Epithelial cell of proximal tubule (primary cell): ENCODE measurements around the gene GANC. TPM values are rescaled to one million over a fixed set of nuclear protein-coding genes. Genes with fewer than 3 reads are reported as not detected.
"Not testable (repeated sequence)": the region's sequence is repeated elsewhere in the genome, so short reads cannot be mapped to it uniquely, and the experiment has no call there.

Experiments used
- DNase-seq: peaks from one replicate; pipeline ENCODE4 v3.0.0-alpha.2; 2011; ENCODE audit warnings: low read depth
- H3K4me3 ChIP-seq: 2 replicates; pipeline ENCODE4 v1.5.1; 2011; ENCODE audit warnings: low read depth, mild to moderate bottlenecking, low read length
- total RNA-seq: library from RNA; depleted of rRNA; stranded (reverse); fragments of >200 nt; gene quantifications from 2 replicates; pipeline ENCODE4 v1.2.3, GENCODE V29; 2015
- TF ChIP-seq, protein P1 (sequence below): conservative IDR thresholded peaks from 2 replicates; pipeline ENCODE4 v1.5.1; 2012; ENCODE audit warnings: low read depth, mild to moderate bottlenecking, low read length

GANC gene
- total RNA-seq, 1 donor from 2014 or later: 13.1 TPM

GRCh38 chr15:42282926-42283325 is 9.9 kb downstream of the GANC start:
- no peak overlapping the region for H3K4me3 ChIP-seq
- no peak for DNase-seq
- TF ChIP-seq, protein P1, sequence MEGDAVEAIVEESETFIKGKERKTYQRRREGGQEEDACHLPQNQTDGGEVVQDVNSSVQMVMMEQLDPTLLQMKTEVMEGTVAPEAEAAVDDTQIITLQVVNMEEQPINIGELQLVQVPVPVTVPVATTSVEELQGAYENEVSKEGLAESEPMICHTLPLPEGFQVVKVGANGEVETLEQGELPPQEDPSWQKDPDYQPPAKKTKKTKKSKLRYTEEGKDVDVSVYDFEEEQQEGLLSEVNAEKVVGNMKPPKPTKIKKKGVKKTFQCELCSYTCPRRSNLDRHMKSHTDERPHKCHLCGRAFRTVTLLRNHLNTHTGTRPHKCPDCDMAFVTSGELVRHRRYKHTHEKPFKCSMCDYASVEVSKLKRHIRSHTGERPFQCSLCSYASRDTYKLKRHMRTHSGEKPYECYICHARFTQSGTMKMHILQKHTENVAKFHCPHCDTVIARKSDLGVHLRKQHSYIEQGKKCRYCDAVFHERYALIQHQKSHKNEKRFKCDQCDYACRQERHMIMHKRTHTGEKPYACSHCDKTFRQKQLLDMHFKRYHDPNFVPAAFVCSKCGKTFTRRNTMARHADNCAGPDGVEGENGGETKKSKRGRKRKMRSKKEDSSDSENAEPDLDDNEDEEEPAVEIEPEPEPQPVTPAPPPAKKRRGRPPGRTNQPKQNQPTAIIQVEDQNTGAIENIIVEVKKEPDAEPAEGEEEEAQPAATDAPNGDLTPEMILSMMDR: no peak

DNA sequence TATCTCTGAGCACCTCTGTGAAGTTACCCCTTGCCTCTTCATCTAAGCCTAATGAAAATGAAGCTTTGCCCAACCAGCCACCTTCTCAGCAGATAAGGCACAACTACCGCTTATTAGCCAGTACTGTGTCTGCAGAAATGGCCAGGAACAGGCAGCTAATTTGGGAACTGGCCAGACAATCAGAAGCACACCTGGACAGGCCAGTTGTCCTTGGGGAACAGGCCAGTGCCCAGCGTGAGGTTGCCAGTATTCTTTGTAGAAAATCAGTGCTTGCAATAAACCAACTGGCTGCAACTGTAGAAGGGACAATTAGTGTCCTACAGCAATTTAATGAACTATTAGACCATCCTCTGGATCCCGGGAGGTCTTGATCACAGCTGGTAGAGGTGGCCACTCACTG is 10.7 kb downstream of the GANC start:
- TF ChIP-seq, protein P1: no peak
- no peak overlapping the region for H3K4me3 ChIP-seq
- no peak for DNase-seq

DNA sequence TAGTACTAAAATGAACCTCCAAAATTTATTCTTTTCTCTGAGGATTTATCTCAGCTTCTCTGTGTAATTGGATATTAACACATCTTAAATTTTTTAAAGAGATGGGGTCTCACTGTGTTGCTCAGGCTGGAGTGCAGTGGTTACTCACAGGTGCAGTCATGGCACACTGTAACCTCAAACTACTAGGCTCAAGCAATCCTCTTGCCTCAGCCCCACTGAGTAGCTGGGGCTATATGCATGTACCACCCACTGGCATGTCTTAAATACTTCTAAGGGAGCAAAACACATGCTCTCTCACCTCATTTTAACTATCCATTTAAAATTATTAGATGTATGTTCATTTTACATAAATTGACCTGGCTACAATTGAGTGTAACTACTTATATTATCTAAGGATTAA is 11.6 kb downstream of the GANC start:
- H3K4me3 ChIP-seq: no peak overlapping the region
- no peak for DNase-seq
- TF ChIP-seq, protein P1: no peak

DNA sequence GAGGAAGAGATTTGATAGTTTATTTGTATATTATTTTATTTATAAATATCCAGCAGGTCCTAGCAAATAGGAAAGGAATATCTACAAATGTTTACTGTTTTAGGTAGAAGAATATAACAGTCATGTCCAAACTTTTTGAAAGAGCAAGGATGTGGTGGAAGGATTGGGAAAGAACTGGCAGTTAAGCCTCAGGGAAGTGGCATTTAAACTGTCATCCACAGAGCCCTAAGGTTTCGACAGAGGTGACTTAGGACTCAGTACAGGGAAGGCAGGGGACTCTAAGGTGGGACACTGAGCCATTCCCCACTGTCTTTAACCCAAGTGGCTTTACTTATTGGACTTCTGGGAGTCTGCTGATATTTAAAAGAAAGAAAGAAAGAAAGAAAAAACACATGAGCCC is 12.0 kb downstream of the GANC start:
- no peak overlapping the region for H3K4me3 ChIP-seq
- DNase-seq: no peak
- TF ChIP-seq, protein P1: no peak

DNA sequence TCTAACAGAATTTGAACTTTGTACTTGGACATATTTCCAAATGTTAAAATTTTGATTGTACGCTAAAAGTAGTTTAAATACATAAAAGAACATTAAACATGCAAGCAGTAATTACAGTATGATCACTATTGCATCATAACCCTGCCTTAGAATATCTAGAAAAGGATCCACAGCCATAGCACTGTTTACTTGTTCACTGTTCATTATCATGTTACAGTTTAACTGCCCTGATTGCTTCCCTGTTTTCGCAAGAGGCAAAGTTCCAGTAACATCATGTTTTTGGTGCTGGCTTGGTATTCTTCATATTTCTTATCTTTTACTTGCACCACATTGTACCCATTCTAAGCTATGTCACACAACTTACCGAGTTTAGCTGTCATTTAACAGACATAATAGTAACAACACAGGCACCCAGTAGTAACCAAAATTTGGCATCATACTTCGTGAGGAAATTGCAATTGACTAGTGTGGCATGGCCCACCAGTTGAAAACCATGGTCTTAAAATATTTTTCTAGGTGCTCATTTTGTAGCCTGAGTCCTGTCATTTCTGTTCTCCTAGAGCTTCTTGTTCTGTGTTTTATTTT is 13.5 kb downstream of the GANC start:
- H3K4me3 ChIP-seq: no peak overlapping the region
- no peak for DNase-seq
- TF ChIP-seq, protein P1: no peak

DNA sequence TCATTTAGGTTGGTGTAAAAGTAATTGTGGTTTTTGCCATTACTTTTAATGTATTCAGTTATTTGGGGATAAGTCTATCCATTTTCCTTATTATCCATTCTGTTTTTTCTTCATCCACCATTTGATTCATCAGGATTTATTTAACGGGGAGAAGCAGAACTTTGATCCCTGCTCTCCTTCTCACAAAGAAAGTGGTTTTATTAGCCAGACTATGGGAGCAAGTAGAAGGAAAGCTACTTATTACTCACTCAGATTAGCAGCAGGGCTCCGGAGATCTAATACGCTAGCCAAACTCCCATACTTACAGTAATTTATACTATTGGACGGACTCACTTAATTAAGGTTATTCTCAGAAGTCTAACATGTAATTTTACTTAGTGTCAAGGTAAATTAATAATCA is 14.9 kb downstream of the GANC start:
- TF ChIP-seq, protein P1: no peak

DNA sequence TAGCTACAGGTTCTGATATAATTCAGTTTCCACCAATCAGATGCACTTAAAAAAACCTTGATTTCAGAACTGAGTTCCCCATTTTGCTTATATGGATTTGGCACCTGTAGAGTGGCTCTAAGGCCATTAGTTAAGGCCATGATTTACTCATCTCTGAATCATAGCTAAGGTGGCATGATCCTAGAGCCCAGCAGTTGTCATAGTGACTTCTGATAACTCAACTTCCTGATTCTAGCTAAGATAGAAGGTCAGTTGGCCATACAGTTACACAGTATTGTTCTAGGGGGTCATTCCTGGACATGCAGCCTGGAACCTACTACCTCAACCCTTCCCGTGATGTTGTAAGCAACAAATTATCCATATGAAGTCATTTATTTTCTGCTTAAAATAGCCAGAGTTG is 16.2 kb downstream of the GANC start:
- H3K4me3 ChIP-seq: no peak overlapping the region
- no peak for DNase-seq
- TF ChIP-seq, protein P1: no peak

More for the DNA sequence above, 14.9 kb downstream of the GANC start:
- no peak for DNase-seq
- H3K4me3 ChIP-seq: no peak overlapping the region

GRCh38 chr15:42301004-42301403 is 28.0 kb downstream of the GANC start:
- DNase-seq, H3K4me3 ChIP-seq: not testable (repeated sequence)
